AG04450 (cell line): ENCODE results near the gene APBA2. TPM values are rescaled to one million over a fixed set of nuclear protein-coding genes. Genes with fewer than 3 reads are reported as not detected.

Source experiments
- CTCF ChIA-PET: fragments of 300-600, 350-600 bp; formaldehyde crosslinking; extraction: SDS; loops from one replicate; lab custom pipeline; 2022; ENCODE audit warnings: antibody characterized with exemption, inconsistent platforms; lab: Charles Lee
- POLR2A ChIA-PET: fragments of 350-600 bp; formaldehyde crosslinking; extraction: SDS; loops from one replicate; lab custom pipeline; 2021; ENCODE audit warnings: antibody characterized with exemption, inconsistent platforms; lab: Yijun Ruan, JAX
- DNase-seq: peaks from one replicate; pipeline ENCODE4 v3.0.0-alpha.2; 2011; ENCODE audit warnings: low read depth, low spot score
- H3K27ac ChIP-seq: one replicate; pipeline ENCODE4 v1.5.1; 2012; ENCODE audit warnings: low read depth, low read length, control low read depth
- H3K27me3 ChIP-seq: one replicate; pipeline ENCODE4 v1.6.0; 2012; ENCODE audit warnings: low read length; ENCODE audit not compliant: control insufficient read depth, insufficient read depth
- H3K4me3 ChIP-seq: 2 replicates; pipeline ENCODE4 v1.5.1; 2011; ENCODE audit warnings: mild to moderate bottlenecking, low read depth, low read length, control low read depth
- H3K9me3 ChIP-seq: 2 replicates; pipeline ENCODE4 v1.5.1; 2012; ENCODE audit warnings: low read length; ENCODE audit not compliant: control insufficient read depth, insufficient read depth
- CTCF ChIP-seq: IDR thresholded peaks from 2 replicates; pipeline ENCODE4 v1.5.1; 2011; ENCODE audit warnings: low read depth, low read length, control low read depth, inconsistent platforms
- polyA plus RNA-seq: library from polyadenylated mRNA; depleted of rRNA; stranded (reverse); fragments of >200 nt; gene quantifications from 2 replicates; pipeline ENCODE4 v1.2.3, GENCODE V29; 2011

APBA2 gene
- polyA plus RNA-seq, 1 experiment: 18.9 TPM

- no peak for DNase-seq
- no peak for TF ChIP-seq CTCF
- Histone ChIP-seq H3K27me3 (no peaks in the 10 kb centered on the region), H3K9me3 (no peaks in the 10 kb centered on the region; the same call in 1 of the 2 replicates), H3K4me3 (no peak overlapping the region), H3K27ac (no peak overlapping the region)
- CTCF ChIA-PET: interaction anchor here (0.7 to 1.3 kb wide), 5 partner anchors 37 to 89 kb away, joined by 3 to 6 read pairs (median 4); no protein-coding TSS in a partner anchor
- POLR2A ChIA-PET: no interaction called here
Measured at GRCh38 chr15:29014493-29014892, 128.7 kb downstream of the APBA2 start.

GRCh38 chr15:29016518-29016917 lies 130.7 kb downstream of the APBA2 start:
- POLR2A ChIA-PET: no interaction called here
- Histone ChIP-seq H3K27me3 (no peaks in the 10 kb centered on the region), H3K27ac (no peak overlapping the region), H3K4me3 (no peak overlapping the region), H3K9me3 (peaks cover 3% of the 10 kb centered on the region; the same call in 1 of the 2 replicates)
- no peak for DNase-seq
- CTCF ChIA-PET: interaction anchor here (0.6 kb wide), 1 partner anchor 52 kb away, joined by 4 read pairs; no protein-coding TSS in a partner anchor
- TF ChIP-seq CTCF: no peak

- DNase-seq: no peak
- no peak overlapping the region for H3K27ac ChIP-seq
- TF ChIP-seq CTCF: 0 out of 2 replicates have a peak, but pooled peaks have one; percentile 1
- ChIA-PET POLR2A (no interaction called here), CTCF (no interaction called here)
- no peaks in the 10 kb centered on the region for H3K27me3 ChIP-seq
- H3K4me3 ChIP-seq: no peak overlapping the region
- peaks cover 3% of the 10 kb centered on the region; the same call in 1 of the 2 replicates for H3K9me3 ChIP-seq
Measured at GRCh38 chr15:29018120-29018805, 132.5 kb downstream of the APBA2 start.

GRCh38 chr15:29018995-29019976 lies 133.5 kb downstream of the APBA2 start:
- ChIA-PET CTCF (interaction anchor here (0.9 kb wide), 2 partner anchors 41 to 83 kb away, joined by 4 to 8 read pairs; no protein-coding TSS in a partner anchor), POLR2A (no interaction called here)
- Histone ChIP-seq H3K4me3 (no peak overlapping the region), H3K27me3 (no peaks in the 10 kb centered on the region), H3K9me3 (peaks cover 3% of the 10 kb centered on the region; the same call in 1 of the 2 replicates), H3K27ac (no peak overlapping the region)
- DNase-seq: no peak
- TF ChIP-seq CTCF: no peak
